Measurements from ENCODE around the gene PHGDH. TPM values are rescaled to one million over a fixed set of nuclear protein-coding genes. Genes with fewer than 3 reads are reported as not detected.

Gene PHGDH
- polyA plus RNA-seq, 1 experiment, result 108 TPM

- no peak for DNase-seq (ENCODE audit: low read depth, low spot score)
- TF ChIP-seq CTCF (IDR thresholded peaks at IDR 0.05; ENCODE audit: low read depth, low read length), result no peak
- Histone ChIP-seq H3K4me3 (ENCODE audit: low read depth, low read length) (no peak overlapping the region), H3K27me3 (ENCODE audit: control insufficient read depth, insufficient read depth, low read length) (no peaks in the 10 kb centered on the region), H3K27ac (ENCODE audit: low read depth, low read length) (no peak overlapping the region), H3K9me3 (ENCODE audit: control insufficient read depth, insufficient read depth, low read length) (no peaks in the 10 kb centered on the region)
- CTCF ChIA-PET, result interaction anchor here (1.0 to 6.7 kb wide), 8 partner anchors 9 to 124 kb away, joined by 5 to 107 read pairs (median 30); no protein-coding TSS in a partner anchor
- POLR2A ChIA-PET, result no interaction called here
Measured at GRCh38 chr1:119673171-119673940, 38.4 kb upstream of the PHGDH start.

GRCh38 chr1:119674111-119674526 lies 37.6 kb upstream of the PHGDH start:
- CTCF ChIA-PET, result interaction anchor here (1.3 to 6.7 kb wide), 18 partner anchors 8 to 124 kb away, joined by 3 to 107 read pairs (median 14); partner anchors contain the start of genes PHGDH and ZNF697
- POLR2A ChIA-PET, result interaction anchor here (1.3 kb wide), 1 partner anchor 26 kb away, joined by 4 read pairs; the partner anchor contains the start of gene ZNF697
- H3K9me3 ChIP-seq (ENCODE audit: control insufficient read depth, insufficient read depth, low read length), result no peaks in the 10 kb centered on the region
- peaks cover 3% of the 10 kb centered on the region for H3K27me3 ChIP-seq (ENCODE audit: control insufficient read depth, insufficient read depth, low read length)
- no peak for TF ChIP-seq CTCF (IDR thresholded peaks at IDR 0.05; ENCODE audit: low read depth, low read length)
- no peak for DNase-seq (ENCODE audit: low read depth, low spot score)
- no peak overlapping the region for H3K4me3 ChIP-seq (ENCODE audit: low read depth, low read length)
- H3K27ac ChIP-seq (ENCODE audit: low read depth, low read length), result no peak overlapping the region

- DNase-seq (ENCODE audit: low read depth, low spot score), result no peak
- H3K4me3 ChIP-seq (ENCODE audit: low read depth, low read length), result no peak overlapping the region
- H3K27me3 ChIP-seq (ENCODE audit: control insufficient read depth, insufficient read depth, low read length), result peaks cover 8% of the 10 kb centered on the region
- H3K27ac ChIP-seq (ENCODE audit: low read depth, low read length), result no peak overlapping the region
- CTCF ChIA-PET, result interaction anchor here (0.6 to 6.7 kb wide), 35 partner anchors 9 to 1441 kb away, joined by 3 to 107 read pairs (median 9); partner anchors contain the start of genes PHGDH and ZNF697
- POLR2A ChIA-PET, result interaction anchor here (1.3 to 1.5 kb wide), 2 partner anchors 27 to 61 kb away, joined by 3 to 4 read pairs; partner anchors contain the start of gene ZNF697
- no peak for TF ChIP-seq CTCF (IDR thresholded peaks at IDR 0.05; ENCODE audit: low read depth, low read length)
- H3K9me3 ChIP-seq (ENCODE audit: control insufficient read depth, insufficient read depth, low read length), result no peaks in the 10 kb centered on the region
Measured at GRCh38 chr1:119674835-119675289, 36.9 kb upstream of the PHGDH start.

- POLR2A ChIA-PET, result interaction anchor here (1.5 kb wide), 1 partner anchor 62 kb away, joined by 3 read pairs; no protein-coding TSS in a partner anchor
- Histone ChIP-seq H3K27ac (ENCODE audit: low read depth, low read length) (no peak overlapping the region), H3K9me3 (ENCODE audit: control insufficient read depth, insufficient read depth, low read length) (no peaks in the 10 kb centered on the region), H3K4me3 (ENCODE audit: low read depth, low read length) (peak overlapping the region; percentile 57), H3K27me3 (ENCODE audit: control insufficient read depth, insufficient read depth, low read length) (peaks cover 8% of the 10 kb centered on the region)
- TF ChIP-seq CTCF (IDR thresholded peaks at IDR 0.05; ENCODE audit: low read depth, low read length), result peak; percentile 85
- peak; percentile 78 for DNase-seq (ENCODE audit: low read depth, low spot score)
- CTCF ChIA-PET, result interaction anchor here (0.6 to 6.7 kb wide), 51 partner anchors 8 to 550 kb away, joined by 3 to 107 read pairs (median 5); partner anchors contain the start of genes PHGDH and ZNF697
Measured at GRCh38 chr1:119675349-119676345, 36.1 kb upstream of the PHGDH start.
